HG03039 (cell line): ENCODE results near the gene NPHS2.

Source experiments
- ATAC-seq: cut with Tn5 transposase; IDR thresholded peaks from one replicate; pipeline ENCODE4 v1.9.1; 2021; ENCODE audit warnings: mild to moderate bottlenecking, moderate library complexity; ENCODE audit not compliant: unreplicated experiment

The NPHS2 gene

DNA sequence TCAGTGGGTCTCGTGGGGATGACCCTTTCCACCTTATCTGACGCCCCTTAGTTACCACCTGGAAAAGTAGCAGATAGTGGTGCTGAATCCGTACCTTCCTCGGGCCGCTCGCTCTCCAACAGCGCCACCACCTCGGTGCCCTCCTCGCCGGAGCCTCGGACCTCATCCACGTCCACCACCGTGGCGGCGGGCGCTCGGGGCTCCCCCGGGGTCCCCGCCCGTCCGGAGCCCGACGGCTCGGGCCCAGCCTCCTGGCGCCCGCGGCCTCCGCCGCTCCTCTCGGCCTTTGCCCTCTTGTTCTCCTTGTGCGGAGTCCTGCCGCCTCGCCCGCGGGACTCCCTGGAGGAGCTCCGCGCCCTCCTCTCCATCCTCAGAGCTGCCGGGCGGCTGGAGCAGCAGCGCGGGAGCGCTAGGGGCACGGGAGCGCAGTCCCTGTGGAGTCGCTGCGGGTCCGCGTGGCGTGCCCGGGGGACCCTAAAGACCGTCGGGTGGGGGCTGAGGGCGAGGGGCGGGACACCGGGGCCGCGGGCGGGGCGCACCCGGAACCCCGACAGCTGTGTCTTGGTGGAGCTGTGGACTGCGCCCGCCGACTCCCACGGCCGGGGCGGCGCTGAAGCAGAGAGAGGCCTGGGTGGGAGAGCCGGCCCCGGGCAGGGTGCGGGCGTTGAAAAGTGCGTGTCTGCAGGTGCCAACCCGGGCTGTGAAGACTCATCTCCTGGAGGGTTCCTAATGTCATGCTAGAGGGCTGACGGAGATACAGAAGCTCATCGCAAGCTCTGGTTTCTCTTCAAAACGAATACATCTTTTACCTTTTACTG is at the start of gene NPHS2:
TSS of gene NPHS2 (minus strand) at position 452 of the 818 bp plus-strand sequence. CDS start at position 368, 84 bp downstream.
- ATAC-seq: no peak

DNA sequence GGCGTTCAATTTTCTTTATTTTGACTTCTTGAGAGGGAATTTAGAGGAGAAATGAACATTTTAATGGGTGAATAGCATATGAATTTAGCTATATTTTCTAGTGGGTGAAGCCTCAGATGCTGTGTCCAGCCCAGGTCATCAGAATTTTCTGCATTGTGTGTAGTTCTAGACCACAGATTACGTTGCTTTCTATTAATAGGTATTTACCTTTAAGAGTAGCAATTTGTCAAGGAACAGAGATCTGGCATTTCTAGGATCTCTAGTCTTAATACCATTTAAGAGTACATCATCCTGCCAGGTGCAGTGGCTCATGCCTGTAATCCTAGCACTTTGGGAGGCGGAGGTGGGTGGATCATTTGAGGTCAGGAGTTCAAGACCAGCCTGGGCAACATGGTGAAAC is 36.6 kb upstream of the NPHS2 start:
- no peak for ATAC-seq

DNA sequence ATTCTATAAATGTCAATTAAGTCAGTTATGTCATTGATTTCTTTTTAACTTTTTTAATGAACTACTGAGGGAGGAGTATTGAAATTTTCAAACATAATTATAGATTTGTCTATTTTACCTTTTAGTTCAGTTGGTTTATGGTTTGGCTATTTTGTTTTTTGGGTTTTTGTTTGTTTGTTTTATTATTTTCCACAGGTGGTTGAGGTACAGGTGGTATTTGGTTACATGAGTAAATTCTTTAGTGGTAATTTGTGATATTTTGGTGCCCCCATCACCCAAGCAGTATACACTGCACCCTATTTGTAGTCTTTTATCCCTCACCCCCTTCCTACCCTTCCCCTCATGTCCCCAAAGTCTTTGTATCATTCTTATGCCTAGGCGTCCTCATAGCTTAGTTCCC is 25.3 kb upstream of the NPHS2 start:
- no peak for ATAC-seq

DNA sequence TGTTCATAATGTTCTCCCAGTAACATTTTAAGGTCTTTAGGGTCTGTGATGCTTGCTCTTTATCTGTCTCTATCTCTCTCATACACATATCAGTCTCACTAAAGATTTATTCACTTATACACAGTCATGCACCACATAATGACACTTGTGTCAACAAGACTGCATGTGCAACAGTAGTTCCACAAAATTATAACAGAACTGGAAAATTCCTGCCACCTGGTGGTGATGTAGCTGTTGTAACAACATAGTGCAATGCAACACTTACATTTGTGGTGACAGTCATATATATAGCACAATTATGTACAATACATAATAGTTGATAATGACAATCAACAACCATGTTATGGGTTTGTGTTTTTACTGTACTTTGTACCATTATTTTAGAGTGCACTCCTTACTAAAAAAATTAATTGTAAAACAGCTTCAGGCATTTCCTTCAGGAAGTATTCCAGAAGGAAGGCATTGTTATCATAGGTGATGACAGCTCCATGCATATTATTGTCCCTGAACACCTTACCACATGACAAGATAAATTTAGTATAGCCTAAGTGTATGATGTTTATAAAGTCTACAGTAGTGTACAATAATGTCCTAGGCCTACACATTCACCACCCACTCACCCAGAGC is 24.0 kb upstream of the NPHS2 start:
- ATAC-seq: no peak

DNA sequence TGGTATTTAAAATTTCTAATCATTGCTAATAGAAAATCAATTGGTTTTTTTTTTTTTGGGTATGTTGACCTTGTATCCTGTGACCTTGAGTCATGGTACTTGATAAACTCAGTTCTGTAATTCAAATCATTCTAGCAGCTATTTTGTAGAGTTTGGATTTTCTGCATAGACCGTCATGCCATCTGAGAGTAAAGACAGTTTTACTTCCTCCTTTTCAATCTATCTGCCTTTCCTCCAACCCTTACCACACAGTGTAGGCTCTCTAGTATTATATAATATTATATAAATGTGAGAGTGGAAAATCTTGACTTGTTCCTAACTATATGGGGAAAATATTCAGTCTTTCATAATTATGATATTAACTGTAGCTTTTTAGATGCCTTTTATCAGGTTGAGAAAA is 22.9 kb upstream of the NPHS2 start:
- no peak for ATAC-seq

DNA sequence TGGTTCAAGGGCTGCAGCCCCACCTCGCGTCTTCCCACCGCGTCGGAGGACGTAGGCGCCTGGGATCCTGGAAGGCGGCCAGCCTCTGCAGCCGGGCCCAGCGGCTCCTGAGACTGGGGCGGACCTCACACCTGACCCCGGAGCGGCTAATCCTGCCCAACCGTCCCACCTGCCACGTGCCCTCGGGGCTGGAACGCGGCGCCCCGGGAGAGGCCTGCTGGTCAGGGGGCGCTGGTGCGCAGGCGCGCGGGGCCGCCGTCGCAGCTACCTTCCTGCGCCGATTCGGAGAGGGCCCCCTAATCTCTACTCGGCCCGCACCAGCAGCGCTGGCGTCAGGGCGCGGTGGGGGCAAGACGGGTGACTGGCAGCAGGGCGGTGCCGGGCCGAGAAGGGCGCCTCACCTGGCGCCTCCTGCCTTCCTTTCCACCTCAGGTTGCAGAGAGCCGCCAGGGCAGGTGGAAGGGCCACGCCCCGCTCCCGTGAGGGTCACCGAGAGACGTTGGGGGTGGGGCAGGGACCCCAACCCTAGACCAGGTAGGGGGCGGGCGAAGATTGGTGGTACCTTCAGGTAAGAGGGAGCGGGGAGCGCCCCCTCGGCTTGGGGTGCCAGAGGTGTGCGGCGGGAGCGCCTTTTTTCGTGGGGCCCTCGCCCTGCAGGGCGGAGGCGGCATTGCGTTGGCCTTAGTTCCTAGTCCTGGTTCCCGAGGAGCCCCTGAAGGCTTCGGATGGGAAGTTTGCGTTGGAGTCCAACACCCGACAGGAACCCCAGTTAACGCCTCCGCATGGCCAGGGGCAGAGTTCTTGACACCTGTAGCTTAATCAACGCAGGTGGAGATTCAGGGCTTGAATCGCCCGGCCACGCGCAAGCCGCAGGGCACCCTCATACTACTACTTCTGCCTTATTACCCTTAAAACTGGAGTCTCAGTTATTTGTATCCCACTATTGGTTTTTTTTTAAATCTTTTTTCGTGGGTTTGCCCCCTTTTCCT is 16.1 kb upstream of the NPHS2 start, which contains the start of gene TDRD5:
TSS of gene TDRD5 (plus strand) at position 241 of the 989 bp plus-strand sequence. CDS start 784 bp downstream, outside the sequence.
- ATAC-seq: no peak

DNA sequence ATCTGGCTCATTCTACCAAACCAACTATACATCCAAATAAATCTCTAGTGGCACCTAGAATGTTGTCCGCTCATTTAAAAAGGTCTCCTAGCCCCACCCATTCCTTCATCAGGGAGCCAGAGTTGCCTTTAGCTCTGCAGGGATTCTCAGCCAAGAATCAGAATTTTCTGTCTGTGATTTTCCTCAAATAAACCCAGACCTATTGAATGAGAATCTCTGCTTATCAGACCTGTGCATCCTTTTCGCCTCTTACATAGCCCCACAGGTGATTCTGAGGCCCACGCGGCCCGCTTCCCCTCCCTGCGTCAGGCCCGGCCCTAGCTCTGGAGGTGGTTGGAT is 15.5 kb upstream of the NPHS2 start:
- no peak for ATAC-seq

DNA sequence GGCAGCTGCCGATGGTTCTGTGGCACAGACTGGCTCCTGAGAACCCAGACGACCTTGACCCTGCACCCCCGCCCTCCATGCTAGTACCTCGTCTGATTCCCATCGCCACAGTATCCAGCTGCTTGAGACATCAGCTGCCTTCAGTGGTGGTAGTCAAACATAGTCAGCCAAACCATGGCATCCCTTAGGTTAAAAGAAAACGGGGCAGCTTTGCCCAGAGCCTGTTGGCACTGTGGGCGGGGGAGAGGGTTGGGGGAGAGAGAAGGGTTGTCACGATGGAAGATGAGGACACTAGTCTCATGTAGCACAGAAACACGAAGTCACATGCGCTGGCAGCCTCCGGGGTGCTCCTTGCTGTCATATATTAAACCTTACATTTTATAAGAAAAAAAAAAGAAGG is 14.9 kb upstream of the NPHS2 start:
- no peak for ATAC-seq

DNA sequence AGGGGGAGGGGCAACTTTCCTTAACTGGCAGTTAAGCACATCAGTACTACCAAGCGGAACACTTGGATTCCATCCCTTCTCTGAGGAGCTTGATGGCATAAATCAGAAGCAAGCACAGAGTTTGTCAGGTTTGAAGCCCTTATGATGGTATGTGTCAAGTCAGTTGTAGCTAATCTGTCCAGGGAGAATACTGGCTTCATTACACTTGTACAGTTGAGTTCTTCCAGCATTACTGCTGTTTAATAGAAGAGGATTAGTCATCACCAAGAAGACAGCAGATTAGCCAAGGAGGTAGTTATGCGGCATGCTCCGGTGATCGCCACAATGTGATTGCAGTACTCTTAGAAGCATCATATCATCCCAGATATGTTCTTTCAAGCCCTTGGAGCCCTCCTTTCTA is 13.8 kb upstream of the NPHS2 start:
- ATAC-seq: no peak

DNA sequence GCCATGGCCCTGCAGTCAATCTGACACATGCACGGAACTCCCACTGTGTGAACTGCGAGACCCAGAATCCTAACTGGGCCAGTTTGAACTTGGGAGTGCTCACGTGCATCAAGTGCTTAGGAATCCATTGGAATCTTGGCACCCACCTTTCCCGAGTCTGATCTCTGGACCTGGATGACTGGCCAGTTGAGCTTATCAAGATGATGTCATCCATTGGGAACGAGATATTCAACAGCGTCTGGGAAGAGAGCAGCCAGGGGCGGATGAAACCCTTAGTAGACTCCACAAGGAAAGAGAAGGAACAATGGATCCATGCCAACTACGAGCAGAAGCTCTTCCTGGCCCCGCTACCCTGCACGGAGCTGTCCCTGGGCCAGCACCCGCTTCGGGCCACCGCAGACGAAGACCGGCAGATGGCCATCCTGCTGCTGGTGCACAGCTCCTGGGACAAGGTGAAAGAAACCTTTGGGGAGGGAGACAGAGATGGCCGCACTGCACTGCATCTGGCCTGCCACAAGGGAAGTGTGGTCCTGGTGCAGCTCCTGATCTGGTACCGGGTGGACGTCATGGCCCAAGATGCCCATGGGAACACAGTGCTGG is 12.8 kb upstream of the NPHS2 start:
- ATAC-seq: no peak

DNA sequence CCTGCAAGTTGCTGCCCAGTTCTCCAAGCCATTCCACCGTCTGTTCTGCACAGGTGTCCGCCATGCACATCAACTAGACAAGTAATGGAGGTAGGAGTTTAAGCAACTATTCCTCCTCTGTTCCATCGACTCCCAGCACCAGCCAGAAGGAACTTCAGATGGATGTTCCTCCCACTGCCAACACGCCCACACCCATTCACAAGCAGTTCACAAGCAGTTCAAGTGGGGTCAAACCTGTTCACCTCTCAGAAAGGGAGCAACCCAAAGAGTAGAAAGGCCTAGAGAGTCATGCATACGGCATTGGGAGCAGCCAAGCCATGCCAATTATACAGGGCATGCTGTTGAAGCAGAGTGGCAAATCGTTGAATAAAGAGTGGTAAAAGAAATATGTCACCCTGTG is 11.6 kb upstream of the NPHS2 start:
- no peak for ATAC-seq

DNA sequence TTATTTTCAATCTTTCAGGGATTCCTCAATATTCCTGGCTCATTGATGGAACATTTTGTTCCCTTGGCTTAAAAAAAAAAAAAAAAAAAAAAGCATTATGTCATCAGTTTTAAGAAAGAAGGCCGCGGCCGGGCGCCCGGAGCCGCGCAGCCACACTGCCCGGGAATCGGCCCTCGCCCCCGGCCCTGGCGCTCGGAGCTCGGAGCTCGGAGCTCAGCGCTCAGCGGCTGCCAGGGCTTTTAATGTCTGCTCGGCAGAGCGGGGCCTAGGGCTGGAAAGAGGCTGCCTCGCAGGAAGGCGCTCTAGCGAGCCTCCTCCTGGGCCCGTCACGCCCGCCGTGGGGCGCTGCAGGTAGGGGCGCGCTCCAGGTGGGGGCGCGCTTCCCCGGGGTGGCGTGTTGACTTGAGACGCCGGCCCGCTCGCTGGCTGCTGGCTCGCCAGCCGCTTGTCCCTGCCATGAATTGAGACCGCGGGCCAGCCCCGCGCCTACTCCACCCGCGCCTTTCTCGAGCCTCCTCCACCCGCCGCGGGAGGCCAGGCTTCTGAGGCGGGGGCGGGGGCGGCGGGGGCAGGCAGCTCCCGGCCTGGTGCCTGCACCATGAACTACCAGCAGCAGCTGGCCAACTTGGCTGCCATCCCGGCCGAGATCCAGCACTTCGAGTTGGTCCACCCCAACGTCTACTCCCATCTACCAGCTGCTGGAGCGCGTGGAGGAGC is 10.5 kb upstream of the NPHS2 start:
- ATAC-seq: no peak

DNA sequence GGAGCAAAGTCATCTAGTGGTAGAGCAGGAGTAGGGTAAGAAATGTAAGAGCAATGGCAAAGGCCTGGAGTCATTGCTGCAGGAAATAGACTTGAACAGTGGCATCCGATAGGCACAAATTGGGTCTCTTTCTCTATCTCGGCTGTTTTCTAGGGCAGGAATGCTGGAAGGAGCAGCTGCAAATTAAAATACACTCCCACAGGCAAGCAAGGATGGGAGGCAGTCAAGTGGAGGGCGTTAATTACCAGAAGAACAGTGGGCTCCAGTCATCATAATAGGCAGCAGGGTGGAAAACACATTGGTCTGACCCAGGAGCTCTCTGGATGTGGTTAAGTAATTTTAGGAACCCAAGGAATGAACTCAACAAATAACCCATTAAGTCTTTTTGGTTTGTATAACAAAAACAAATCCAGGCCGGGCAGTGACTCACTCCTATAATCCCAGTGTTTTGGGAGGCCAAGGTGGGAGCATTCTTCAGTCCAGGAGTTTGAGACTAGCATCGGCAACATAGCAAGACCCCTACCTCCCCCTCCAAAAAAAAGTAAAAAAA is 8.1 kb upstream of the NPHS2 start:
- no peak for ATAC-seq

DNA sequence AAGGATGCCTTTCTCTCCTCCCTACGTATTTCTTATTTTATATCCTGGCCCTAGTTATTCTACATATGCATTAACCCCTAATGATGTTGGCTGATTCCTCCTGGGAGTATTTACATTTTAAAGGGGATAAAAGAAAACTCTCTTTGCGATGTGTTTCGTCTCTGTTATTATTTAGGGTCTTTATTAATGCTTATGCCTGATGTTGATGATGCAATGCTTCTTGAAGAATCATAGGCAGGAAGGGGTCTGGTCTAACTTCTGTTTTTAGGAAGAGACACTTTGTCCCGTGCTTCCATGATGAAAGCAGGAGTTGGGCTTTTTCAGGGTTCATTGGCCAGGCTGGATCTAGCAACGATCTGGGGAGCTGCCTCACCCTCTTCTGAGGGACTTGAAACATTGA is 761 bp upstream of the NPHS2 start:
- ATAC-seq: no peak

DNA sequence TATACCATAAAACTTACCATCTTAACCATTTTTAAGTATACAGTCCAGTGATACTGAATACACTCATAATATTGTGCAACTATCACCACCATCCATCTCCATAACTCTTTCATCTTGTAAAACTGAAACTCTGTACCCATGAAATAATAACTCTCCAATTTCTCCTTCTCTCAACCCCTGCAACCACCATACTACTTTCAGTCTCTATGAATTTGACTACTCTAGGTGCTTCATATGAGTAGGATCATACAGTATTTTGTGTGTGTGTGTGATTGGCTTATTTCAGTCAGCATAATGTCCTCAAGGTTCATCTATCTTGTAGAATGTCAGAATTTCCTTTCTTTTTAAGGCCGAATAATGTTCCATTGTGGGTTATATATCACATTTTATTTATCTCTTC is 17.7 kb downstream of the NPHS2 start:
- ATAC-seq: no peak

DNA sequence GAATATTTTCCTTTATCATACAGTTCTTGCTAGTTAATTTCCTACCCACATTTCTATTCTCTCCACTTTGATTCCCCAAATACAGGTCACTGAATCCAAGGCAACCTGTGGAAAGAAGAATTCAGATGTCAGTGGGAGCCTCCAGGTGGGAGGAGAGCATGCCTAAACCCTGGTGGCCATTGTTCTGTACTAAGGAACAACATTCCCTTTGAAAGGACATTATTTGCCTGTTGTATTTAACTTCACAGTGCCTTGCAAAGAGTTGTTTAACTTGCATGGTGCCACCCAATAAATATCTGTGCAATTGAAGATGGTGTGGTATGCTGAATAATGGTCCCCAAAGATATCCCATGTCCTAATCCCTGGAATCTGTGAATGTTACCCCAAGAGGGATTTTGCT is 21.3 kb downstream of the NPHS2 start:
- no peak for ATAC-seq

DNA sequence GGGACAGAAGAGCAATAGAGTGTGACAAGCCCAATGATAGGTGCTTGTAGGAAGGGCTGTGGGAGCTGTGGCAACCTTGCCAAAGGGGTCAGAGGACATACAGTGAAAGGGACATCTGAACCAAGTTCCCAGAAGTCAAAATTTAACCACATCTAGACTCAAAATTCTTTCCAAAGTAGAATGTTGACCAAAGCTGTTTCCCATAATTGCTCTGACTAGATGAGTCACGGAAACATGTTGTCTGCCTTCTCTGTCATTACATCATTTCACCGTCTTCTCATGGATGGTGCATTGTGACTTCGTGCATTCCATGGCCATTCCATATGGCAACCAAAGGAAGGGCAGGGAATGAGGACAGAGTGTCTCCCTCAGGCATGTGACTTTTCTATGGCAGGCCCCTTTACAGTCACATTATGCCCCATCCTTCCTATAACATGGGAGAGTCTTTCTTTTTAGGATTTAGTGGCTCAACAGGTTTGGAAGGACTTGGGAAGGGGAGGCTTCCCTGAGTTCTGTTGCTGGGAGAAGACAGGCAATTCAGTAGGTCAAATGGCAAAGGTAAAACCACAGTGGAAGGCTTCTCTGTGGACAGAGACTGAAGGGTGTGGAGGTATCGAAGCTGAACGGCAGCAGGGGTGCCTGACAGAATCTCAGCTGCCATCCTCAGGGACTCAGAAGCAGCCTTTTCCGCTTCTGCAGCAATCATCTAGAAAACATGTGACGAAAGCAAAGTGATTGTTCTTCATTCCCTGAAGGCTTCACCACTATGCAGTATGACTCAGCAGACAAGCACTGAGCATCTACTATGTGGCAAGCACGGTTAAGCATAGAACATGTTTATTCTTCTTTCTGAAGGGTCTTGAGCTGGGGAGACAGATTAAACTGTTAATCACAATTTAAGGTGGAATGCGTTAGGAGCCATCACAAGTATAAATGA is 24.7 kb downstream of the NPHS2 start:
- no peak for ATAC-seq

DNA sequence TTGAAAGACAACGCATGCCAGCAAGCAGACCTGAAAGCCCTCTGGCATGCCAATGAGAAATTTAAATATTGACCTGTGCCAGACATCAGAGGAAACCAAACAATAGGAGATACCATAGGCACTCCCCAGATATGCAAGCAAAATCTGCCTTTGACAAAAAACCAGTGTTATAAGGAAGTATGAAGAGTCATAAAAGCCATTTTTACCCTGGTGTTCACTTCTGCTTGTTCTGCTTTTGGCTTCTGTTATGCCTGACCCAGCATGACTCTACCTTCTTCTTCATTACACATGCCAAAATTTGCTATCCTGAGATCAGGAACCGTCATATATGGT is 26.4 kb downstream of the NPHS2 start:
- no peak for ATAC-seq
